Activated naive CD8-positive, alpha-beta T cell treated with anti-CD3 and anti-CD28 coated beads, Interleukin-2, amount 10 ng/mL, durations not matched to agents 7 days and 5 days (primary cell): Measurements from ENCODE around the gene UNC5B. TPM values are rescaled to one million over a fixed set of nuclear protein-coding genes. Genes with fewer than 3 reads are reported as not detected.

Experiments
- ATAC-seq: fragments of 150-1000 bp; cut with Tn5 transposase; one replicate; pipeline ENCODE4 v1.10.0; 2021; ENCODE audit warnings: low read depth, moderate library complexity
- POLR2A ChIA-PET: fragments of 350-600 bp; sonication (Branson Sonifier 250); formaldehyde crosslinking; loops from one replicate; lab custom pipeline; 2021; ENCODE audit warnings: antibody characterized with exemption; lab: Charles Lee
- DNase-seq: peaks from one replicate; pipeline ENCODE4 v3.0.0; 2021
- H3K27ac Mint-ChIP-seq: one replicate; pipeline ENCODE4 v1.8.0; 2022; ENCODE audit warnings: mild to moderate bottlenecking, mixed read lengths
- H3K27me3 Mint-ChIP-seq: one replicate; pipeline ENCODE4 v1.8.0; 2022; ENCODE audit warnings: mild to moderate bottlenecking, moderate library complexity, mixed read lengths
- H3K36me3 Mint-ChIP-seq: one replicate; pipeline ENCODE4 v1.8.0; 2021; ENCODE audit warnings: mild to moderate bottlenecking, mixed read lengths
- H3K4me1 Mint-ChIP-seq: one replicate; pipeline ENCODE4 v1.8.0; 2021; ENCODE audit warnings: mixed read lengths
- H3K4me3 Mint-ChIP-seq: one replicate; pipeline ENCODE4 v1.8.0; 2022; ENCODE audit warnings: mild to moderate bottlenecking, moderate library complexity, mixed read lengths
- H3K9me3 Mint-ChIP-seq: one replicate; pipeline ENCODE4 v1.8.0; 2021; ENCODE audit warnings: mixed read lengths
- total RNA-seq, 2 experiments: library from RNA; stranded (reverse); gene quantifications; one replicate each; pipeline ENCODE4 v1.2.3, GENCODE V29; 2021

UNC5B gene
- total RNA-seq, 2 experiments from 2014 or later = 0.03 TPM; not detected in 1

DNA sequence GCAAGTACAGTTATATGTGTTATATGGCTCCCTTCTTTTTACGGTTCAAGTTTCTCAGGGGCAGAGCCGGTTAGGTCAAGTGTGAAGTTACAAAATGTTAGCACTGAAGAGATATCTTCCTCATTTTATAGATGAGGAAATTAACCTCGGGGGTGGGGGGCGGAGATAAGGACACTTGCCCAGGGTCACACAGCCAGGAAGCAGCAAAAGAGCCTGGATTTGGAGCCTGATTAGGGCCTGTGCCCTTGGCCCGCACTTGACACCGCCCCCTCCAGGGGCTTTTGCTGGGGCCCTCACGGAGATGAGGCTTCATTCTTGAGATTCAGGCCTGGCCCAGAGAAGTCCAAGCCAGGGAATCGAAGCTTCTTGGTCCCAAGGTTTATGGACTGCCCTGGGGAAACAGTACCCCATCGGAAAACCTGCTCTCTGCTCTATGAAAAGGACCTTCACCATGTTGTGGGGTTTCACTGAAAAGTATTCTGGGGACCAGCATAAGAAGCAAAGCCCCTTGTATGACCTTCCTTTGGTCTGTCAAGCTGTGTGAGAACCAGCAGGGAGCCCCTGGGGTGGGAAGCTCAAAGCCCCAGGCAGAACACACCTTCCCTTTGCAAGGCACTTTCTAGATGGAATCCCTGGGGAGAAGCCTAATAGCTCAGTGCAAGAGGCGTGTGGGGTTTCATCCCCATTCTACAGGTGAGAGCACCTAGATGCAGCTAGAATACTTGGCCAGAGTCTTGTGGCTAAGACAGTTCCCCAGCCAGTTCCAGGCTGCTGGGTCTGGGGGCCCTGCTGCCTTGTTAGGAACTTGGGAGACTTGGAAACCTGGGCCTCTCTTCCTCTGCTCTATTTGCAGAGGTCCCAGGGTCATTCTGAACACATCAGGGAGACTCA is 21.9 kb downstream of the UNC5B start:
- POLR2A ChIA-PET = no interaction called here
- H3K27ac Mint-ChIP-seq = no peak overlapping the region

DNA sequence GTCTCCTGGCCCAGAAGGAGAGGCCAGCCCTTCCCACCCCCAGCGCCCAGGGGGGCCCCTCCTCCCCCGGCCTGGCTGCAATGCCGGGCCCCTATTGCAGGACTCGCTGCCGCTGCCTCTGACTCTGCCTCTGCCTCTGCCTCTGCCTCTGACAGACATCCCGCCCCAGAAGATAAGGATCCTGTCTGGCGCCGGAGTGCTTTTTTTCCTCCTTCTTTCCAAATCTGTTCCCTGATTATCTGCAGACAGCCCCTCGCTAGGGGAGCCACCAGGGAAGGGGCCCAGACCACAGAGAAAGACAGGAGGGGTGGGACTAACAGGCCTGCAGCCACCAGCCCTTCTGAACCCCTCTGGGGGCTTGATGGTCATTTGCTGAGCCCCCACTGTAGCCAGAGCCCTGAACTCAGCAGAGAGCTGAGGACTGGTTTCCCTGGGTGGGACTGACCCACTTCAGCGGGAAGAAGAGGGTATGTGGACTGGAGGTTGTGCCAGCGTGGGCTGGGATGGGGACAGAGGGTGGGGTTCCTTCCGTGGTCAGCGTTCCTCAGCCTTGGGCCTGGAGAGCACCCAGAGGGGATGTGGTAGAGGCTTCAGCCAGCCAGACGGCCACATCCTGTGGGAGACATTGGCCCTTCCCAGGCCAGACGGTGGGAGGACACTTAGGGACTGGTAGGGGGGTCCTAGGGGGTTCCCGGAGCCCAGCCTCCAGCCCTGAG is 22.8 kb downstream of the UNC5B start:
- POLR2A ChIA-PET = no interaction called here
- Mint-ChIP-seq H3K9me3 (no peaks in the 10 kb centered on the region), H3K4me3 (no peak overlapping the region)

More for the DNA sequence above, 21.9 kb downstream of the UNC5B start:
- Mint-ChIP-seq H3K27me3 (no peaks in the 10 kb centered on the region), H3K4me3 (no peak overlapping the region), H3K36me3 (no peaks in the 10 kb centered on the region), H3K4me1 (no peaks in the 10 kb centered on the region), H3K9me3 (no peaks in the 10 kb centered on the region)
- DNase-seq (no peak), ATAC-seq (no peak)

DNA sequence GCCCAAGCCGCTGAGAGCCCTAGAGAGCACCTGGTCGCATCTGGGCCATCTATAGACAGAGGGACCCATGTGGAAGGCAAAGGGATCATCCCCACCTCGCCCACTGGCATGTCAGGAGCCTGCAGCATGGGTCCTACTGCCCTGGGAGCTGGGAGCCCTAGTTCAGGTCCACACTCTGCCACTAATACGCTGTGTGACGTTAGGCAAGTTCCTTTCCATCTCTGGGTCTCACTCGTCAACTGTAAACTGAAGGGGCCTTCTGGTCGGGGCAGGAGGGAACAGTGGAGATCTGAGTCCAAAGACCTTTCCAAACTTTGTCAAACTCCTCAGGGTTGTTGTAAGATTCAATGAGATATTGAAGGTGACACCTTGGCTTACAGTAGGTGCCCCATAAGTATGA is 23.4 kb downstream of the UNC5B start:
- Mint-ChIP-seq H3K9me3 (no peaks in the 10 kb centered on the region), H3K27me3 (no peaks in the 10 kb centered on the region), H3K4me3 (no peak overlapping the region), H3K4me1 (no peaks in the 10 kb centered on the region), H3K27ac (no peak overlapping the region), H3K36me3 (no peaks in the 10 kb centered on the region)
- DNase-seq (no peak), ATAC-seq (no peak)
- POLR2A ChIA-PET = no interaction called here

More for the DNA sequence above, 22.8 kb downstream of the UNC5B start:
- Mint-ChIP-seq H3K27me3 (no peaks in the 10 kb centered on the region), H3K27ac (no peak overlapping the region), H3K4me1 (no peaks in the 10 kb centered on the region), H3K36me3 (no peaks in the 10 kb centered on the region)
- DNase-seq (no peak), ATAC-seq (no peak)

DNA sequence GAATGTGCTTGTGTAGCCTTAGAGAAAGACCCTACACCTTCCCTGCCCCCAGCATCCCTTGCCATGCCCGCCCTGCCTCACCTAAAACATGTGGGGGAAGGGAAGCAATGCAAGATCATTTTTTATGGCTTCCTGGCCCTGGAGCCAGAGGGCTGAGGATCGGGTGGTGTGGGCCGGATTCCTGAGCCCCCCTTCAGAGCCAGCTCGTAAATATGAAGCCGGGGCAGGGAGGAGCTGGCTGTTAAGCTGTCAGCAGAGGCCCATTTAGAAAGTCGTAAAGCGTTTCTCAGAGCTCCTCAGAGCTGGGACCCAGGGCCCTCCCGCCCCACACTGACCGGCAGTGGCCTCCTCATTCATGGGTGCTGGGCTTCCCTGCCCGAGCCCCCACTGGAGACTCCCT is 23.9 kb downstream of the UNC5B start:
- DNase-seq (no peak), ATAC-seq (no peak)
- no peaks in the 10 kb centered on the region for H3K9me3 Mint-ChIP-seq
- no peaks in the 10 kb centered on the region for H3K36me3 Mint-ChIP-seq
- POLR2A ChIA-PET = no interaction called here
- H3K27me3 Mint-ChIP-seq = no peaks in the 10 kb centered on the region
- no peaks in the 10 kb centered on the region for H3K4me1 Mint-ChIP-seq
- H3K27ac Mint-ChIP-seq = no peak overlapping the region
- no peak overlapping the region for H3K4me3 Mint-ChIP-seq

DNA sequence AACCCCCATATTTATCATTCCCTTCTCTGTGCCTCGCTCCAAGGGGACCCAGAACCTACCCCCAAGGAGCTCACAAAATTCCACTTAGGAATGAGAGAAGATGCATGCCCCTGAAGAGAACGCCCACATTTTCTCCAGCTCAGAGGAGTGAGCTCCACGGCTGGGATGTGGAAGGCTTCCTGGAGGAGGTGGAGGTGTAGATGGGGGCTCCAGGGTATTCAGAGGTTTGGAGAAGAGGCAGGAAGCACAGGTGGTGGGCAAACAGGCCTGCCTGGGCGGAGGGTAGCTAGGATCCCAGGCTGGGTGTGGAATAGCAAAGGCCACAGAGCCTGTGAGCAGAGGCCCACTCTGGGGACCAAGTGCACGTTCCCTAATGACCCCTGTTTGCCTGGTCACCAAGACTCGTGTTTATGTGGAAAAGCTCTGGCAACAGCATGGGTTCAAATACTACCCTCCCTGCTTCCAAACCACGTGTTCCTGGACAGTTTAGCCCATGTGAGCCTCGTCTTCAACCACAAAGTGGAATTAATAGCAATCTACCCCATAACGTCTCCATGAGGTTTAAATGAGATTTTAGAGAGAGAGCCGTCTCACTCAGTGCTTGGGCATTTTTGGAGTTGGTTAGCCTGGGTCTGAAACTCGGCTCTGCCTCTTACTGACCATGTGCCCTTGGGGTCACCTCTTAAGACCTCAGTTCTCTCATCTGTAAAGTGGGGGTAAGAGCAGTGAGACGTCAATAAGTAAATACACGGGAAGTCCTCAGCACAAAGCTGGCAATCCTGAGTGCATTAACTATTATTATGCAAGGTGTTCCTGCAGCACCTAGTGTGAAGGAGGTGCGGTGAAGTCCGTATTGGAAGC is 24.7 kb downstream of the UNC5B start:
- POLR2A ChIA-PET = no interaction called here
- Mint-ChIP-seq H3K27ac (no peak overlapping the region), H3K27me3 (no peaks in the 10 kb centered on the region), H3K36me3 (no peaks in the 10 kb centered on the region), H3K4me1 (no peaks in the 10 kb centered on the region), H3K4me3 (no peak overlapping the region), H3K9me3 (no peaks in the 10 kb centered on the region)
- DNase-seq (no peak), ATAC-seq (no peak)

DNA sequence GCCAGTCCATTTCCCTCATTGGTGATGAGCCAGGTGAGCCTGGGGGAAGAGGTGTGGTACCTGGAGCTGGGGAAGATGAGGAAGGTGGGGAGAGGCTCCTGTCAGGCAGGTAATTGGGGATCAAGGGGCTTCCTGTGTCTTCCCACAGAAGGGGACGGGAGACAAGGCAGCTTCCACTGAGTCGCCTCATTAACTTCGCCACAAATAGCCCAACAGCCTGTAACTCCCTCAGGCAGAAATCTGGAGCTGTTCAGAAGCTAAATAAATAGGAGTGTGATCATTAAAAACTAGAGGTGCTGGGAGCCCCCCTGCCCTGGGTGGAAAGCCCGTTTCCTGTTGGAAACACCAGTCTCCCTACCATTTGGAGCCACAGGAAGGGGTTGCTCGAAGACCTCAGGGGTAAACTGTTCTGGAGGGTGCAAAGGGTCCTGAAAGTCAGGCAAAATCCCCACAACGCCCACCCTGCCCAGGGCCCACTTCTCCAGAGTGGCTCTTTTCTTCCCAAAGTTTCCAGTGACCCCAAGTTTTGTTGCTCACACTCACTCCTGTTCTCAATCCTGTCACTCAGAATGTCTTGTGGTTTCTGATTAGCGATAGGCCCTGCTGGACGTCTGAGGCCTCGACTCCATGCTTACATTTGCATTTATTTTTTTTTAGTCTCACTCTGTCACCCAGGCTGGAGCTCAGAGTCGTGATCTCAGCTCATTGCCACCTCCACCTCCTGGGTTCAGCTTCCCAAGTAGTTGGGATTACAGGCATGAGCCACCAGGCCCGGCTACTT is 25.7 kb downstream of the UNC5B start:
- DNase-seq (no peak), ATAC-seq (no peak)
- Mint-ChIP-seq H3K4me3 (no peak overlapping the region), H3K27ac (no peak overlapping the region), H3K9me3 (no peaks in the 10 kb centered on the region), H3K4me1 (no peaks in the 10 kb centered on the region), H3K36me3 (no peaks in the 10 kb centered on the region), H3K27me3 (no peaks in the 10 kb centered on the region)
- POLR2A ChIA-PET = no interaction called here

DNA sequence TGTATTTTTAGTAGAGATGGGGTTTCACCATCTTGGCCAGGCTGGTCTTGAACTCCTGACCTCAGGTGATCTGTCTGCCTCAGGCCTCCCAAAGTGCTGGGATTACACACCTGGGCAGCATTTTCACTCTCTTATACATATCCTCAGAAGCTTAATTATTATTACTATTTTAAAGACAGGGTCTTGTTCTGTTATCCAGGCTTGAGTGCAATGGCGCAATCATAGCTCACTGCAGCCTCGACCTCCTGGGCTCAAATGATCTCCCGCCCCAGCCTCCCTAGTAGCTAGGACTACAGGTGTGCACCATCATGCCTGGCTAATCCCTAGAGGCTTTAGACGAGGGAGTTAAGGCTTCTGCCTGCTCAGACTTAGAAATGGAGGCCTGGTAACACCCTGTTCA is 26.3 kb downstream of the UNC5B start:
- H3K4me3 Mint-ChIP-seq = no peak overlapping the region
- no peaks in the 10 kb centered on the region for H3K36me3 Mint-ChIP-seq
- ATAC-seq (no peak), DNase-seq (no peak)
- POLR2A ChIA-PET = no interaction called here
- H3K9me3 Mint-ChIP-seq = no peaks in the 10 kb centered on the region
- no peak overlapping the region for H3K27ac Mint-ChIP-seq
- H3K4me1 Mint-ChIP-seq = no peaks in the 10 kb centered on the region
- H3K27me3 Mint-ChIP-seq = no peaks in the 10 kb centered on the region

DNA sequence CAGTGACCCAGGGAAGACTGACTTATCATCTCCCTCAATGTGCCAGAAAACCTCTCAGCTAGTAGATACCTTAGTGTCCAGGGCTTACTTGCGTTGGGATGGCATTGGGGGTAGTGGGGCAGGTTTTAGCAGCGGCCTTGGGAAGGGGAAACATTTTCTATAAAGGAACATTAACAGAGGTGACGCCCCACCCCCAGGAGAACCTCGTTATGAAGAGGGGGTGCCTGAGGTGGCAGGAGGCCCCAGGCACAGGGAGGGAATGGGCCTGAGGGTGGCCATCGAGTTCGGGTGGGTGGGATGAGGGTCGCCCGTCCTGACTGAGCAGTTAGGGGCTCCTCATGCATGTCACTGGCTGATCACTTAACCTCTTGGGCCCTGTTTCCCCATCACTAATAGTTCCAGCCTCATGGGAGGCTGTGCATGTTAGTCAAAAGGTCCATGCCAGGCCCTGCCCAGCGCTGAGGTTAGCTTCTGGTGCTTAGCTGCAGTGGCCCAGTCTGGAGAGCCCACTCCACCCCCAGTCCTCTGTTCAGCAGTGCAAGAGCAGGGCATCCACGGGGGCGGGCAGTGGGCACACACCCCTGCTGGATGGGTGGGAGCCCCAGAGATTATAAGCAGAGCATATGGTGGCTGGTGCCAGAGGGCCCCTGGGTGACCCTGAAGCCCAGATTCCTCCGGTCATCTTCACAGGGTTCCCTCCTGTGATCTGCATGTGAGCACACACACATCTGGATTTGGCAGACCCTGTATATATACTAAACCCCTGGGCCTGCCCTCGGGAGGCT is 27.0 kb downstream of the UNC5B start:
- DNase-seq (no peak), ATAC-seq (no peak)
- H3K4me1 Mint-ChIP-seq = no peaks in the 10 kb centered on the region
- H3K27ac Mint-ChIP-seq = no peak overlapping the region
- no peaks in the 10 kb centered on the region for H3K9me3 Mint-ChIP-seq
- no peak overlapping the region for H3K4me3 Mint-ChIP-seq
- no peaks in the 10 kb centered on the region for H3K36me3 Mint-ChIP-seq
- no peaks in the 10 kb centered on the region for H3K27me3 Mint-ChIP-seq
- POLR2A ChIA-PET = no interaction called here

DNA sequence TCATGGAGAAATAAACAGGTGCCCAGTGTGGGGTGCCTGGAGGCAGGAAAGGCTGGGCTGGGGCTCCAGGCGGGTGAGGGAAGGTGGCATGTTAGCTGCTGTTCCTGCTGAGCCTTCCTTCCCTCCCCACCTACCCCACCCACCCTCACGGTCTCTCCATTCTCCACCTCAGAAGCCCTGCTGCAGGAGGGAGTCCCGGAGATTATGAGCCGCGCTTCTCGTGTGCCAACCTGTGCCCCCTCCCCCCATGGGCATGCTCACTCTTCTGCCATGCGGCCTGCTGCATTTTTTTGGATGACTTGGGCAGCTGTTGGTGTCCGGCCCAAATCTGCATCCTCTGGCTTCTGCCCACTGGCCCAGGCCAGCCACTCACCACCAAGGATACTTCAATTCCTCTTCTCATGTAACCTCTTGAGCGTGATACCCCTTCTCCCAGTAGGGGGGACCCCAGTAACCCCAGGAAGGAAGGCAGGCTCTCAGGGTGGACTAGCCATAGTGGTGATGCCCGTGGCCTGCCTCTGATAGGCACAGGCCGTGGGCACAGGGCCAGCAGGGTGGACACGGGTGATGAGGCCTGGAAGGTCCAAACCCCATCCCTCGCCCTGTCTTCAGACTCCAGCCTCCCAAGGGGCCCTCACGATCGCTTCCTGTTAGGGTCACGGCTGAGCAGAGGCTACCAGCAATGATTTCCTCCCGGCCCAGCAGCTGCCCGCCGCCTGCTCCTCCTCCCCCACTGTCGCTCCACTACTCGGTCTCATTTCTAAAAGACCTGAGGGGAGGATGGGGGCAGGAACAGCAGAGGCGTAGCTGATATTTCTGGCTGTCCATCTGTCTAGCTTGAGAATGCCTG is 27.8 kb downstream of the UNC5B start:
- ATAC-seq = no peak
- no peaks in the 10 kb centered on the region for H3K9me3 Mint-ChIP-seq
- H3K27ac Mint-ChIP-seq = no peak overlapping the region
- H3K4me1 Mint-ChIP-seq = no peaks in the 10 kb centered on the region
- DNase-seq = no peak
- peaks cover 4% of the 10 kb centered on the region for H3K27me3 Mint-ChIP-seq
- no peaks in the 10 kb centered on the region for H3K36me3 Mint-ChIP-seq
- POLR2A ChIA-PET = no interaction called here
- H3K4me3 Mint-ChIP-seq = no peak overlapping the region

DNA sequence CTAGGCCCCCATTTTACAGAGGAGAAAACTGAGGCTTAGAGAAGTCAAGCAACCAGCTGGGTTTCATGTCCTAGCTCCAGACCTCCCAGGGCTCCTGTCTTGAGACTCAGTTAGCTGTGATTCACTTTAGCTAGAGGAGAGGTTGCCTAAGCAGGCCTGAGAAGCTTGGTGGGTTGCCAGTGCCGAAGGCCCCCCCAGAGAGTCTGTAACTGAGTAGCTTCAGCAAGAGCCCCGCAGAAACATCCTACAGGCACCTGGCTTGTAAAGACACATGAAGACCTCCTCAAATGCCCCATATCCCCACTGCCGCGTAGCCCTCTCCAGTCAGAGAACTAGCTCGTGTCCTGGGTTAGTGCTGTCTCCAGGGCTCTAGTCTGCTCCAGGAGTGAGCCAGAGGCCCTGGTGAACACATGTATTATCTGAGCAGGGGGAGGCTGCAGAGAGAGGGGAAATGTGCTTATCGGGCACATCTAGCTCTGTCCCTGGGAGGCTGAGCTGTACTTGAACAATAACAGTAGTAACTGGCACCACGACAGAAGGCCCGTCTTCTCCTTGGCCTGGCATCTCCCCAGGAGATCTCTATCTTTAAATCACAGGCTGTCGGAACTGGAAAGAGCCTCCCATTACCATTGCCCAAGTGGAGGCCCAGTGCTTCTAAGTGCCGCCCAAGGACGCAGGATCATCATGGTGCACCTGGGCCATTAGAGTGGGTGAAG is 28.9 kb downstream of the UNC5B start:
- POLR2A ChIA-PET = no interaction called here
- no peak for ATAC-seq

More for the DNA sequence above, 28.9 kb downstream of the UNC5B start:
- no peaks in the 10 kb centered on the region for H3K4me1 Mint-ChIP-seq
- H3K36me3 Mint-ChIP-seq = no peaks in the 10 kb centered on the region
- no peaks in the 10 kb centered on the region for H3K9me3 Mint-ChIP-seq
- H3K4me3 Mint-ChIP-seq = no peak overlapping the region
- no peak for DNase-seq
- H3K27me3 Mint-ChIP-seq = peaks cover 4% of the 10 kb centered on the region
- no peak overlapping the region for H3K27ac Mint-ChIP-seq
